Measurements from ENCODE around the gene RAB20.

RAB20 gene

DNA sequence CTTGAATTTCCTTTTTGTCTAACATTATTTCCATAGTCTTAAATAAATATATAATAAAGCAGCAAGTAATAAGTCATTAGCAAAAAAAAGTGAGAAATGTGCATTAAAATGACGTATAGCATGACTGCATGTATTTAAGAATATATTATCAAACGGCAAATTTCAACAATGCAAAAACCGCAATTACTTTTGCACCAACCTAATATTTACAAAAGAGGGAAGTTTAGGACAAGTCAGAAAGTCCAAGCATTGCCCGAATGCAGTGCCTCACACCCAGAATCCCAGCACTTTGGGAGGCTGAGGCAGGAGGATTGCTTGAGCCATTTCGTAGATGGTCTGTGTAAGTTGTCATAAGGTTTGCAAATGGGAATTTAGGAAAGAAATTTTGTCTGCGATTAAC, 43.6 kb upstream of the RAB20 start:
- TF ChIP-seq SPI1 (IDR thresholded peaks at IDR 0.05; ENCODE audit: borderline replicate concordance, low read depth) (no peak), POLR2AphosphoS5 (IDR thresholded peaks at IDR 0.05; ENCODE audit: low read depth) (no peak), REST (IDR thresholded peaks at IDR 0.05; ENCODE audit: insufficient replicate concordance, low read depth) (no peak), GABPA (IDR thresholded peaks at IDR 0.05; ENCODE audit: low read depth) (no peak)
- TF ChIP-seq, protein P1, sequence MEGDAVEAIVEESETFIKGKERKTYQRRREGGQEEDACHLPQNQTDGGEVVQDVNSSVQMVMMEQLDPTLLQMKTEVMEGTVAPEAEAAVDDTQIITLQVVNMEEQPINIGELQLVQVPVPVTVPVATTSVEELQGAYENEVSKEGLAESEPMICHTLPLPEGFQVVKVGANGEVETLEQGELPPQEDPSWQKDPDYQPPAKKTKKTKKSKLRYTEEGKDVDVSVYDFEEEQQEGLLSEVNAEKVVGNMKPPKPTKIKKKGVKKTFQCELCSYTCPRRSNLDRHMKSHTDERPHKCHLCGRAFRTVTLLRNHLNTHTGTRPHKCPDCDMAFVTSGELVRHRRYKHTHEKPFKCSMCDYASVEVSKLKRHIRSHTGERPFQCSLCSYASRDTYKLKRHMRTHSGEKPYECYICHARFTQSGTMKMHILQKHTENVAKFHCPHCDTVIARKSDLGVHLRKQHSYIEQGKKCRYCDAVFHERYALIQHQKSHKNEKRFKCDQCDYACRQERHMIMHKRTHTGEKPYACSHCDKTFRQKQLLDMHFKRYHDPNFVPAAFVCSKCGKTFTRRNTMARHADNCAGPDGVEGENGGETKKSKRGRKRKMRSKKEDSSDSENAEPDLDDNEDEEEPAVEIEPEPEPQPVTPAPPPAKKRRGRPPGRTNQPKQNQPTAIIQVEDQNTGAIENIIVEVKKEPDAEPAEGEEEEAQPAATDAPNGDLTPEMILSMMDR (IDR thresholded peaks at IDR 0.05; ENCODE audit: insufficient read depth, low read length): no peak
- H3K4me3 ChIP-seq (replicated peaks; ENCODE audit: insufficient read depth, low read length): no peak overlapping the region
- no peaks in the 10 kb centered on the region for H3K27me3 ChIP-seq (ENCODE audit: insufficient read depth, poor library complexity, severe bottlenecking)
- no peak overlapping the region for H3K27ac ChIP-seq (replicated peaks)
- DNase-seq (ENCODE audit: low read depth in 1 of 2, low spot score in 1 of 2): no peak

- no peak for DNase-seq (ENCODE audit: low read depth in 1 of 2, low spot score in 1 of 2)
- Histone ChIP-seq H3K27ac (replicated peaks) (no peak overlapping the region), H3K27me3 (ENCODE audit: insufficient read depth, poor library complexity, severe bottlenecking) (no peaks in the 10 kb centered on the region), H3K4me3 (replicated peaks; ENCODE audit: insufficient read depth, low read length) (no peak overlapping the region)
- TF ChIP-seq, protein P1 (IDR thresholded peaks at IDR 0.05; ENCODE audit: insufficient read depth, low read length): no peak
- TF ChIP-seq GABPA (IDR thresholded peaks at IDR 0.05; ENCODE audit: low read depth): no peak
- TF ChIP-seq REST (IDR thresholded peaks at IDR 0.05; ENCODE audit: insufficient replicate concordance, low read depth): no peak
- TF ChIP-seq POLR2AphosphoS5 (IDR thresholded peaks at IDR 0.05; ENCODE audit: low read depth): no peak
- no peak for TF ChIP-seq SPI1 (IDR thresholded peaks at IDR 0.05; ENCODE audit: borderline replicate concordance, low read depth)
Observed at GRCh38 chr13:110600980-110601379, 39.5 kb upstream of the RAB20 start.

- DNase-seq (ENCODE audit: low read depth in 1 of 2, low spot score in 1 of 2): peak in 1 of 2 experiments; percentile 28
- Histone ChIP-seq H3K27me3 (ENCODE audit: insufficient read depth, poor library complexity, severe bottlenecking) (no peaks in the 10 kb centered on the region), H3K4me3 (replicated peaks; ENCODE audit: insufficient read depth, low read length) (no peak overlapping the region), H3K27ac (replicated peaks) (no peak overlapping the region)
- no peak for TF ChIP-seq GABPA (IDR thresholded peaks at IDR 0.05; ENCODE audit: low read depth)
- TF ChIP-seq, protein P1 (IDR thresholded peaks at IDR 0.05; ENCODE audit: insufficient read depth, low read length): no peak
- no peak for TF ChIP-seq SPI1 (IDR thresholded peaks at IDR 0.05; ENCODE audit: borderline replicate concordance, low read depth)
- no peak for TF ChIP-seq REST (IDR thresholded peaks at IDR 0.05; ENCODE audit: insufficient replicate concordance, low read depth)
- TF ChIP-seq POLR2AphosphoS5 (IDR thresholded peaks at IDR 0.05; ENCODE audit: low read depth): no peak
Observed at GRCh38 chr13:110600261-110600819, 38.8 kb upstream of the RAB20 start.
